Ecto neural progenitor cell (in vitro differentiated cells): ENCODE data around the gene LKAAEAR1.

Experiments
- DNase-seq: peaks from one replicate; pipeline ENCODE4 v3.0.0-alpha.2; 2018; ENCODE audit warnings: low spot score

LKAAEAR1 gene

GRCh38 chr20:64110411-64111068 is 26.3 kb upstream of the LKAAEAR1 start:
- no peak for DNase-seq

DNA sequence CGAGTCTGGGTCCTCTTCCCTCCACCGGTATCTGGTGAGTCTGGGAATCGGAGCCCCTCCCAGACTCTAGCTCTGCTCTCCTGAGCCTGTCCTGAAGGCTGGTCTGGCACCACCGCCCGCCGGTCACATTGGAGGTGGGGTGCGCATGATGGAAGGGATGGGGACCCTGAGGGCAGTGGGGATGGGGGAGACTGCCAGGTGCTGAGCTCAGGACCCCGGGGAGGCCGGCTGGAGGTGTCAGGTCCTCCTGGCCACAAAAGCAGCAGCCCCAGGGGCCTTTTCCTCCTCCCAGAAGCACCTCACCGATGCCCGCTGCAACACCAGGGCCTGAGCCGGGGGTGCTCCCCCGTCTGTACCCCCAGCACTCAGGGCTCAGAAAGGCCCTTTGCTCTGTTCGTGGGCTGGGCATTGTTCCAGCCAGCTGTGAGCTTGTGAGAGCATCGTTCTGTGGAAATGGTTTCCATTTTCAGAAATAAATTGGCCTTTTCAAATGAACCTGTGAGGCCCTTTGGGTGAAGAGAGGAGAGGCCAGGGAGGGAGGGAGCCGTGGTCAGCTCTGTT is 25.7 kb upstream of the LKAAEAR1 start:
- no peak for DNase-seq

DNA sequence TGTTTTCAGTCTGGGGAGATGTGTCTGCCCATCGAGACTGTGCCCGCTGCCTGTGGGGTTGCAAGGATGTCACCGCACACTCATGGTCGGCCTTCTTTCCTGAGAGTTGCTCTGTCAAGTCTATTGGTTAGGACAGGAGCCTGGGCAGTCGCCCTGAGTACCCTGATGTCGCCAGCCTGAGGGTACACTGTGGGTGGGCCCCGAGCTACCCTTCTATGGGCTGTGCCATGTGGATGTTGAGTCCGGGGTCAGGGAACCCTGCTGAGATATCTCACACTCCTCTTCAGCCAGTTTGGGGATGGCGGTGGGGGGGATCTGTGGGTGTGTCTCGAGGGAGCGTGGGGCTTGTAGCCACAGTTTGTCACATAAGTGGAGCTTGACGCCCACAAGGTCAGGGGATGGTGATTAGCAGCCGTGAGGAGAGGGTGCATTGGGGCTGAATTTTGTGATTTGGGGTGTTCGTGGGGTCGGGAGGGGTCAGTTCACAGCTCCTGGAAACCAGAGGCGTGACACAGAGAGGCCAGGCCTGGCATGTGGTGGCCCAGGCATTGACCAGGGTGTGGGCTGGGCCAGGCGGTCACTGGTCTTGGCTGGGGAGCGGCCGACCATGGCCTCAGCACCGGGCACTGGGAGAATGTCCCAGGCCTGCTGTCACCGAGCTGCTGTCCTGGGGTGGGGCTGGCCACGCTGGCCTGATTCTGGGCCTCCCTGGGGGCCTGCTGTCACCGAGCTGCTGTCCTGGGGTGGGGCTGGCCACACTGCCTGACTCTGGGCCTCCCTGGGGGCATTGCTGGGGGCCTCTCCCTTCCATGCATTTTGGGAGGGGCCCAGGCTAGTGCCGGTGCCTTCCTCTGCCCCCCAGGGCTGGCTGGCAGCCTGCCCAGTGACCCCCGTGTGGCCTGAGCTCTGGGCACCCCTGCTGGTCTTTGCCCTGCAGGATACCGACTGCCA is 24.8 kb upstream of the LKAAEAR1 start:
- no peak for DNase-seq

DNA sequence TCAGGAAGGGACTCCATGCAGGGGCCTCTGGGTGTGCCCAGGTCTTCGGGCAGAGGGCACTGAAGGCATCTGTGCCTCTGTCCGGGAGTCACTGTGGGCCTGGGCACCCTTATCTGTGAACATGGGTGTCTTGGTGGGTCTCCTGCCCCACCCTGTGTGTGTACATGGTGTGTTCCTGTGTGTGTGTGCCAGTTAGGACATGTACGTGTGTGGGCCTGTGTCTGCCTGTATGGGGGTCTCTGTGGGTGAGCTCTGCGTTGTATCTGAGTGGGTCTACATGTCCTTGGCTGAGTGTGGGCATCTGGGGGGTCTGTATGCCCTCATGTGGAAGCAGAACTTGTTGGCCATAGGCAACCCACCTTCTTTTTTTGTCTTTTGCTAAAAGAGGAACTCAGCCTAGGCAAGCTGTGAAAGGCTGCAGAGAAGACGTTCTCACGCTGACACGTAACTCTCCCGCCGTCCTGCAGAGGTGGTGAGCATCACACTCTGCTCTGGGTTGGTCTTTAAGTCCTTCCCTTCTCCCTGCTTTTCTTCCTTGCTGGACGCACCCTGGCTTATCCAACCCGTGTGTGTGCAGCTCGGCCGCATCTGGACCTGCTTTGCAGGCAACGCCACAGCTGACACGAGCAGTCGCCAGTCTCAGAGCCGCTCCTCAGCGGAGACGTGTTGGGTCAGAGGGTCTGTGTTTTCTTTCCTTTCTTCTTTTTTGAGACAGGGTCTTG is 23.7 kb upstream of the LKAAEAR1 start:
- DNase-seq, result no peak

GRCh38 chr20:64106981-64107735 is 23.0 kb upstream of the LKAAEAR1 start, which contains the start of gene NPBWR2:
NPBWR2 (minus strand) TSS chr20:64107565; CDS start chr20:64106831, 734 bp downstream.
- no peak for DNase-seq

- no peak for DNase-seq
These were observed 22.3 kb upstream of the LKAAEAR1 start for GRCh38 chr20:64106435-64106961.

DNA sequence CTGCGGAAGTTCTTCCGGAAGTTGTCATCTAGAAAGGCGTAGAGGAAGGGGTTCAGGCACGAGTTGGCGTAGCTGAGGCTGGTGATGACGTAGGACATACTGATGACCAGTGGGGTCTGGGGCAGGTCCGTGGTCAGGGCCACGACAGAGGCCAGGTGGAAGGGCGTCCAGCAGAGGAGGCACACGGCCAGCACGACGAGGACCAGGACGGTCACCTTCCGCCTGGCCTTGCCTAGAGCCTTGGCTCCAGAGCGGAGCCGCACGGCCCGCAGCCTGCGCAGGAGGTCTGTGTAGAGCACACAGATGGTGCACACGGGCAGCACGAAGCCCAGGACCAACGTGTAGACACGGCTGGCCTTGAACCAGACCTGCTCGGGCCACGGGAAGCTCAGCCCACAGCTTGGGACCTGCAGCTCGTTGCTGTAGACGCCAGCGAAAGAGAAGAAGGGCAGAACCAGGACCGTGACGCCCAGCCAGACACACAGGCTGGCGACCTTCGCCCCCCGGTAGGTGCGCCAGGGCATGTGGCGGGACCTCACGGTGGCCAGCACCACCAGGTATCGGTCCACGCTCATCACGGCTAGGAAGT is 21.7 kb upstream of the LKAAEAR1 start:
- no peak for DNase-seq

- no peak for DNase-seq
These were observed 20.7 kb upstream of the LKAAEAR1 start for GRCh38 chr20:64104667-64105451.

DNA sequence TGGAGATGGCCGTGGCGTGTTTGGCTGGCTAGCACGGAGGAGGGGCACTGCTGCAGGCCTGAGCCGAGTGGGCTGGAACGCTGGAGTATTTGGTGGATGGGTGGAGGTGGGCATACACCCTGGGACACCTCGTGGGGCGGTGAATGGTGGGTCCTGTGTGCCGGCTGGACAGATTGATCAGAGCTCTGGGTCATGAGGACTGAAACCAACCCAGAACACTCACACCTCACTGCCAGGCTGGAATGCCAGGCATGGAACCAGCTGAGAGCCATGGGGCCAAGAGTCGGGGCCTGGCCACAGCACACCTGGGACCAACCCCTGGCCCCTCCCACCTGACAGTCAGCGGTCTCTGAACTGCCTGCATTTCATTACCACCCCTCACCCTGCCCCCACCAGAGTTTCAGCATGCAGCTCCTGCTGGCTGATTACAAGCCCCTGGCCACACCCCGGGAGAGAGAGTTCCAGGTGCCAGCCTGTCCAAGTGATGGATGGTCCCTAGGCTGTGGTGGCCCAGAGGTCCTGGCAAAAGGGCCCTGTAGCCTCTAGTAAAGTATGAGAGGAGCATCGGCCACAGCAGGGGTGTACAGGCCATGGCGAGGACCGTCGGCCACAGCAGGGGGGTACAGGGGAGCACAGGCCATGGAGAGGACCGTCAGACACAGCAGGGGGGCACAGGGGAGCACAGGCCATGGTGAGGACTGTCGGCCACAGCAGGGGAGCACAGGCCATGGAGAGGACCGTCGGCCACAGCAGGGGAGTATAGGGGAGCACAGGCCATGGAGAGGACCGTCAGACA is 19.9 kb upstream of the LKAAEAR1 start:
- DNase-seq, result no peak

DNA sequence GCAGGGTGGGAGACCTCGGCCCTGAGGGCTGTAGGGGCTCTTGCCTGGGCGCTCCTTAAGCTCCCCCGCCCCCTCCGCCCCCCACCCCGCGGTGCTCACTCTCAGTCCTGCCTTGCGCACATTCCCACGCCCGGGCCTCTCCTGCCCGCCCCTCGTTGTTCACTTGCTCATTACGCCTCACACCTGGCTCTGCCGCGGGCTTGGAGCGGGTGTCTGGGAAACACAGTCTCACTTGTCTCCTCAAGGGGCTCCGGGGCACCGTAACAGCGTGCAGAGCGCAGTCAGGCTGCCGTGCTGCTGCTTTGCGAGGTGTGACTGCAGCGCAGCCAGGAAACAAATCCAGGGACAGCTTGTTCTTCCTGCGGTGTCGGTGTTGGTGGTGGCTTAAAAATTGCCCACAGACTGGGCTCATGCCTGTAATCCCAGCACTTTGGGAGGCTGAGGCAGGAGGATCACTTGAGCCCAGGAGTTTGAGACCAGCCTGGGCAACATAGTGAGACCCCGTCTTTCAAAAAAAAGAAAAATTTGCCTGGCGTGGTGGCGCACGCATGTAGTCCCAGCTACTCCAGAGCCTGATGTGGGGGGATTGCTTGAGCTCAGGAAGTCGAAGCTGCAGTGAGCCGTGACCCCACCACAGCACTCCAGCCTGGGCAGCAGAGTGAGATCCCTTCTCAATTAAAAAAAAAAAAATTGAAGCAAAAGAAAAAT is 18.6 kb upstream of the LKAAEAR1 start:
- DNase-seq, result peak; percentile 75

GRCh38 chr20:64101731-64102621 is 17.8 kb upstream of the LKAAEAR1 start:
- peak; percentile 86 for DNase-seq

- DNase-seq, result no peak
These were observed 16.9 kb upstream of the LKAAEAR1 start for GRCh38 chr20:64100946-64101688.

- no peak for DNase-seq
These were observed 16.3 kb upstream of the LKAAEAR1 start for GRCh38 chr20:64100566-64100888.

DNA sequence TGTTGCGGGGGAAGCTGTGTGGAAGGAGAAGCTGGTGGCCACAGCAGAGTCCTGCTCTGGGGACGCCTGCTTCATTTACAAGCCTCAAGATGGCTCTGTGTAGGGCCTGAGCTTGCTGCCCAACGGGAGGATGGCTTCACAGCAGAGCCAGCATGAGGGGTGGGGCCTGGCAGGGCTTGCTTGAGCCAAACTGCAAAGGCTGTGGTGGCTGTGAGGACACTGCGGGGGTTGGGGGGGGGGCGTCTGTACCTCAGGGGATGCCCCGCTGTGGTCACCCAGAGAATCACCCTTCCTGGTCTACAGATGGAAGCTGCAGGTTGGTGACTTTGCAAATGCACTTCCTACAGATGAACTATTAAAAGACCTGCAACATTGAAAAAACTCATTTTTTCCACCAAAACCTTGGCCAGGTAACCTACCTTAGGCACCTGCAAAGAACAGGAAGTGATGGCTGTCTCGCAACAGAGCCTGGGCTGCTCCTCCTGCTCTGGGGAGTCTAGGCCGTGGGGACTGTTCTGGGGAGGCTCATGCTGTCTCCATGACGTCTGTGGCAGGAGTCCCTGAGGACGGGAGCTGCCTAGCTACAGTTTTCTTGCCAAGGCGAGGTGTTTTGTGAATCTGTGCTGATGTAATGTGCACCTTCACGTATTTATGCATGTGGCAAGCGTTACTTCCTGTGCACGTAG is 15.8 kb upstream of the LKAAEAR1 start:
- DNase-seq, result no peak

DNA sequence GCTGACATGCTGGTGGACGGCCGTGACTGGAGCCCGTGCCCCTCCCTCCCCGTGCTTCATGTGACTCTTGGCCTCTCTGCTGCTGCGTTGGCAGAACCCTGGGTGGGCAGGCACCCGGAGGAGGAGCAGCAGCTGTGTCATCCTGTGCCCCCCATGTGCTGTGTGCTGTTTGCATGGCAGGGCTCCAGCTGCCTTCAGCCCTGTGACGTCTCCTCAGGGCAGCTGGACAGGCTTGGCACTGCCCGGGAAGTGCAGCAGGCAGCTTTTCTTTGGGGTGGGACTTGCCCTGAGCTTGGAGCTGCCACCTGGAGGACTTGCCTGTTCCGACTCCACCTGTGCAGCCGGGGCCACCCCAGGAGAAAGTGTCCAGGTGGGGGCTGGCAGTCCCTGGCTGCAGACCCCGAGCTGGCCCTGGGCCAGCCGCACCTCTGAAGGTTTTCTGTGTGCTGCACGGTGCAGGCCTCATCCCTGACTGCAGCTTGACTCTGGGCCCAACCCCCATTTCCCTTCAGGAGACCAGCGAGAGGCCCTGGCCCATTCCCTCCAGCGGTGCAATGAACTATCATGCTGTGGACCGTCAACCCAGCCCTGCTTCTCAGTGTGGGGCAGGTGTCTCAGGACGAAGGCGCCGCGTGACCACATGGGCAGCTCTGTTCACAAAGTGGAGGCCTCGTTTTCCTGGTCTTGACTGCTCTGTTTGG is 15.0 kb upstream of the LKAAEAR1 start:
- no peak for DNase-seq
